Skin of body (tissue), 2 donors: Measurements from ENCODE around the gene PER2. TPM values are rescaled to one million over a fixed set of nuclear protein-coding genes. Genes with fewer than 3 reads are reported as not detected.

ENCODE experiments used
- DNase-seq: peaks from one replicate; lab custom pipeline; 2025; lab: John Stamatoyannopoulos, UW
- total RNA-seq: library from RNA; depleted of rRNA; stranded (reverse); fragments of >200 nt; gene quantifications from one replicate; pipeline ENCODE4 v1.2.3, GENCODE V29; 2014

PER2 gene
- total RNA-seq, 1 donor from 2014 or later, result 14.0 TPM

DNA sequence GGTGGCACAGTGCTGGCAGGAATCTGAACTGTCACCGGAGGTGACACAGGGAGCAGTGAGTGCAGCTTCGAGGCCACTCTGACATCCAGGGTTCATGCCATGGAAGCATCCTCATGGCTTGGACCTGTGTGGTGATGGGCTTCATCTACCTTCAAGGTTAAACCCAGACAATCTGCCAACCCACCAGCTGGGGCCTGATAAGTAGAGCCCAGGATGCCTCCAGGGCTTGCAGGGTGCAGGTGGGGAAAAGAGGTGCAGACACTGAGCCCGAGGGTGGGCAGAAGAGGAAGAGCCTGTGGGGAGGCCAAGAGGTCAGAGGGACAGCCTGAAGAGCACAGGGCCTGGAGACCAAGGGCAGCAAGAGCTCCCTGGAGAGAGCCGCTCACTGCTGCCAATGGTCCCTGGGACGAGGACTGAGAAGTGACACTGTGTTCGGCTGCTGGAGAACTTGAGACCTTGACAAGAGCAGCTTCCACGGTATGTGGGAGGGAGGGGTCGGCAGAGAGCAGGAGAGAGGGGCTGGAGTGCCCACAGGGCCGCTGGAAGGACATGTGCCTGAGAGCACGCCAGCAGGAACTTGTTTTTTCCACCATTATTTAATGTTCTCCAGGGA lies 40.5 kb downstream of the PER2 start:
- no peak for DNase-seq

DNA sequence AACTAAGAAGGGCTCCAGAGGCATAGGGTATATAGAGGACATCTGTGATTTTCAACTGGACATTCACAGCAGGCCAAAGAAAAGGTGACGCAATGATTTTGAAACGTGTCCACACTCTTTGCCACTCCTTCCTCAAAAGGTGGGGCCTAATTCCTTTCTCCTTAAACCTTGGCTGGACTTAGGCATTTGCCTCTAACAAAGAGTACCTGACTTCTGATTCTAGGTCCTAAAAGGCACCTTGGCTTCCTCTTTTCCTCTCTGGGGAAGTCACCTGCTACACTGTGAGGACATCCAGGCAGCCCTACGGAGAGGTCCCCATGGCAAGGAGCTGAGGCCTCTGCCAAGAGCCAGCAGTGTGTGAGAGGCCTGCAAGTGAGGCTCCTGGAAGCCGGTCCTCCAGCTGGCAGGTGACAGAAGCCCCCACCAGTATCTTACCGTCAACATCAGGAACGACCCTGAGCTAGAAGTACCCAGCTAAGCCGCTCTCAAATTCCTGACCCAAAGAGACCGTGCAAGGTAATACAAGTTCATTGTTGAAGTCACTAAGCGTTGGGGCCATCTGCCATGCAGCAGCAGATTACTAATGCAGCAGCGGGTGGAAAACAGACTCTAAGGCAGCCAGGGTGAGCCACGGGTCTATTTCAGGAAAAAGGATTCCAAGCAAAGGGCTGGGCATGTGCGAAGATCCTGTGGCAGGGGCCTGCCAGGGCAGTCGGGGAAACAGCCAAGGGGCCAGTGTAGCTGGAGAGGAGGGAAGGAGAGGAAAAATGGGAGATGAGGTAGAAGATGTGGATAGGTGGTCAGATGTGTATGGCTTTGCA lies 41.2 kb downstream of the PER2 start:
- DNase-seq, result no peak

DNA sequence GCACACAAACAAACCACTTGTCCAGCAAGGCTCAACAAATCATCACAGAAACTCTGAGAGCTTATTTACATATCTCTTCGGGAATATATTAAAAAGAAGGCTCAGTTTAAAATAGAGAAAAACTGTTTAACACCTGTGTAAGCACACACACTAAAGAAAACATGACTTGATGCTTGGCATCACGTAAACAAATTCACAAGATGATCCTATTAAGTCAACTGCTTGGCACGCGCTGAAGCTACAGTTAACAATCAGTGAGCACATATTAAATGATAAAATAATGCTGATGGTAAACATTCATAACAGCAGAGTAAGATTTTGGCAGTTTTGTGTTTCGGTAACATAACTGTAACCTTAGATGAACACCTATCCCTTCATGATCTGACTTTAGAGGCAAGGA lies 44.3 kb downstream of the PER2 start:
- no peak for DNase-seq

DNA sequence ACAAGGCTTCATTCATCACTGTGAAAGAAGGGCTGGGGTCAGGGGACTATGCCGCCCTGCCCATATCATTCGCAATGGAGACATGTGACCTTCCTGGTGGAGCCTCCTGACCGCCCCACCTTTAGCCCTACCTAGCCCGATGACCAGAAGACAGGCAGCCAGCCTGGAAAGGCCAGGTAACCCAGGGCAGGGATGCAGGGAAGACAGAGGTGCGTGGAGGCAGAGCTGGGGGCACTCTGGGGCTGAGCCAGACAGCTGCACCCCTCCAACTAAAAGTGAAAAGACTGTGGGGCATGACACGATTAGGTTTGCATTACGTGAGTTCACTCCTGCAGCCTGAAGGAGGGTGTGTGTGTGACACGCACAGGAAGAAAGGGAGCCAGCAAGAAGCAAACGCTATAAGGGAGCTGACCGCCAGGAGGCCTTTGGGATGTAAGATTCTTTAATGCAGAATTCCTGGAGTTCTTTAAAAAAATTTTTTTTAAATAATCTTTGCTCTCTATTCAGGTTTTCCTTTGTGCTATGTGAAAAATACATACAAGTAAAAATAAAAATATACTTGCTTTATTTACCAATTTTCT lies 44.8 kb downstream of the PER2 start:
- no peak for DNase-seq

DNA sequence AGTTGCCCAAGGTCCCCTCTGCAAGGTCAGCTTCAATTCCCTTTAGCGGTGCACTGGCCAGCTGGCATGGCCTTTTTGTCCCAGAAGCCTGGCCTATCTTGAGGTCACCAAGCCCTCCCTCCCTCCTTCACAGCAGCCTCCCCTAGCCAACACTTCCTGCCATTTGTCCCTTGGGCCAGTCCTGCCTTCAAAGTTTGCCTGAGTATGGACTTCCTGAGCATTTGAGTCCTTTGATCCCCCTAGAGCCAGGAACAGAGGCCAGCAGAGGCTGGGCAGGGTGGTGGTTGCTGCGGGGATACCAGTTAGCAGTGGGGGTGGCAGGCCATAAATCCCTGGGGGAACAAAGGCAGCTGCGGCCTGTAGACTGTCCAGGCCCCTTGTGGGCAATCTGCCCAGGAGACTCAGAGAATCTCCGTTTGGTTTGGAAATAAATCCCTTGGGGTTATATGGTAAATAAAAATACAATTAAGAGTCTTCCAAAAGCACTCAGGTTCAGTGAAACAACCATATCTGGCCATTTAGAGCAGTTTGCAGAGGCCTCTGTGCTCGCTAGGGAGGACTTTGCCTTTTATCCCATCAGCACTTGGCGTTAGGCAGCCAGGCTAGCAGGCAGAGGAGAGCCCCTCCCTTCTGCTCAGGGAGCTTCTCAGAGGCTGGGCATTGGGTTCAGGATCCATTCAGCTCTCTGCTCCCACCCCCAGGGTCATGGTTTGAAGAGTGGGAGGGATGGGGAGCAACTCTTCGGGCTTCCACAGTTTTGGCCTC lies 45.5 kb downstream of the PER2 start:
- DNase-seq, result no peak

DNA sequence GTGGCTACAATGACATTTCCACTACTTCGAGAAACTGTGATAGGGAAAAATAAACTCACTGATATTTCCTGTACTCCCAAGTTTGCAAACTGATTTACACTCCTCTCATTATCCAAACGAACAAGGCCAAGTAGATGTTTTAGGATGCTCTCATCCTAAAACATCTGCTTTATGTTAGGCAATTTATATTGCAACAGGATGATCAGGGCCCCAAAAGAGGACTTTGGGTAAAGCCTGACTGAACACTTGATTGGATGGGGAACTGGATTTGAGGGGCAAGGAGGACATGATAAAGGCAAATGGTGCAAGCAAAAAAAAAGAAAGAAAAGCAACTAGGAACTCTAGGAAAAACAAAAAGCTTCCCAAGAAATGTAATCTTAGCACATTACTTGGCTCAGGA lies 46.4 kb downstream of the PER2 start:
- no peak for DNase-seq

DNA sequence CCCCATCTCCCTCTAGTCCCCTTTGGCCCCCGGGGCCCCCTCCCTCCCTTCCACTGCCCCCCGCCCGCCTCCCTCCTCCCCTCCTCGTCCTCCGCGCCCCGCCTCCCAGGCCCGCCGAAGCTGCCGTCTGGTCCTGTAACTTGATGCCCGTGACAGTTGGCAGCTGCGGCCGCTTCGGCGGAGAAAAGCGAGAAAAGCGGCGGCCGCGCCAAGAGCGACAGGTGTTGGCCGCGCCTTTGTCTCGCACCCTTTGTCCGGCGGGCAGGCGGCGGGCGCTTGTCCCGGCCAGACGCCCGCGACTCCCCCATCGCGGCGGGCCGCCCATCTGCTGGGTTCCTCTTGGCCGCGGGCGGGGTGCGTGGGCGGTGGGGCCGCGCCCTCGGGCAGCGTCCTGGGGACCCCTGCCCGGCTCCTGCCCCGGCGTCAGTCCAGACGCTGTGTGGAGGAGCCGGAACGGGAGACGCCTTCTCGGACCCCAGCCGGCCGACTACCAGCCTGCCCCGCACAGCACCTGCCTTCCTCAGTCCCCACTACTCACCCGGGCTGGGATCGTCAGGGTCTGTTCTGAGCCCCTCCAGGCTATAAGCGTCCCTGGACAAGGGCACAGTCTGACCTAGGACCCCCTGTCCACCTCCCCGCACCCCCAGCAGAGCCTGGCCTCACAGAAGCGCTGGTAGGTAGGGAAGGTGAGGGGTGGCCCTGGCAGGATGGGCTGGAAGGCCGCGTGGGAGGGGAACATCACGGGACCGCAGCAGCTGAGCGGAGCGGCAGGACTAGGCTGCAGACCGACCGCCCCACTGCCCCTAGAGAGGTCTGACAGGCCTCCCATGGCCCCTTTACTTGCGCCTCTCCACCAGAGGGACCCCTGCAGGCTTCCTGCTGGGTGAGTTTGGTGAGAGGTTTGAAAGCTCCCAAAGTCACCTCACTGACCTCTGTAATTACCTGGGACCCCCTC lies 47.4 kb downstream of the PER2 start:
- DNase-seq, result no peak

DNA sequence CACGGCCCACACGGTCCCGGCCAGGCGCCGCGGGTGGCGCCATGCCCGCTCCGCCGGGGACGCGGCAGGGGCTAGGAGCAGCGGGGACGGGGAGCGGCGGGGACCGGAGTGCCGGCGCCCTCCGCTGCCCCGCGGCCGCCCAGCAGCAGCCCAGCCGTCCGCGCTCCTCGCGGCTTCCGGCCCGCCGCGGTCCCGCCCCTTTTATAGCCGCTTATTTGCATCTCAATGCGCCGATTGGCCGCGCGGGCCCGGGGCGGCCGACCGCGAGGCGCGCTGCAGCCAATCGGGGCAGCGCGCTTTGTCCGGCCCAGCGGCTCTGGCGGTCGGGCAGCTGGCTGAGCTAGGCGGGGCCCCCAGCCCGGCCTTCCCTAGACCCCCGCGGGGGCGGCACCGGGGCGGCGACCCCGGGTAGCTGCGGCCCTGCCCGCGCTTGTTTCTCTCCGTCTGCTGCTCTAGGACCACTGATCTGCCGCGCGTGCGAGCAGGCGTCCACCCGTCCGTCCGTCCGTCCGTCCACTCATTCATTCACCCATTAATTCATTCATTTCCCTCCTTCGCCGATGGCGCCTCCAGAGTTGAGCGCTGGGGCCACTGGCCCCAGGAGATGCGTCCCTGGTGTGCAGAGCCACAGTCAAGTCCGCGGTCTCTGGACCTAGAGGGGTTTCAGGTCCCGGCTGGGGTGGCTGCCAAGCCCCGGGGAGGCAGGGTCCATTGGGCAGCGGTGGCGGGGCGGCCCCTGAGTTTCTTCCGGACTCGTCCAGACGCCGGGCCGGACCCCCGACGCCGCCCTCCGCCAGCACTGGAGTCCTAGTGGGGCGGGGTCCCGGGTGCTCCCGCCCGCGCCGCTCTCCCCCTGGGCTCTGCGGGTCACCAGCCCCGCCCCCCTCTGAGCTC lies 48.3 kb downstream of the PER2 start, which contains the start of gene HES6:
HES6 (minus strand) TSS at position 176 of the 894 bp plus-strand sequence; CDS start at position 43, 133 bp downstream.
- peak; percentile 46 for DNase-seq

DNA sequence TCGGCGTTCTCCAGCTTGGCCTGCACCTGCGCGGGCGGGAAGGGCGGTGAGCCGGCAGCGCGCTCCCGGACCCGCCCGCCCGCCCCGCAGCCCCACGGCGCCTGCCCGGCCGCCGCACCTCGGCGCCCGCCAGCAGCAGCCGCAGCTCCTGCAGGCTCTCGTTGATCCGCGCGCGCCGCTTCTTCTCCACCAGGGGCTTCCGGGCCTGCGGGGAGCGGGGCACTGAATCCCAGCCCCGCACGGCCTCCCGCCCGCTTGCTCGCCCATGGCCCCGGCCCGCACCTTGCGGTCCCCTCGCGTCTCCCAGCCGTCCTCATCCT lies 48.9 kb downstream of the PER2 start:
- DNase-seq, result no peak

DNA sequence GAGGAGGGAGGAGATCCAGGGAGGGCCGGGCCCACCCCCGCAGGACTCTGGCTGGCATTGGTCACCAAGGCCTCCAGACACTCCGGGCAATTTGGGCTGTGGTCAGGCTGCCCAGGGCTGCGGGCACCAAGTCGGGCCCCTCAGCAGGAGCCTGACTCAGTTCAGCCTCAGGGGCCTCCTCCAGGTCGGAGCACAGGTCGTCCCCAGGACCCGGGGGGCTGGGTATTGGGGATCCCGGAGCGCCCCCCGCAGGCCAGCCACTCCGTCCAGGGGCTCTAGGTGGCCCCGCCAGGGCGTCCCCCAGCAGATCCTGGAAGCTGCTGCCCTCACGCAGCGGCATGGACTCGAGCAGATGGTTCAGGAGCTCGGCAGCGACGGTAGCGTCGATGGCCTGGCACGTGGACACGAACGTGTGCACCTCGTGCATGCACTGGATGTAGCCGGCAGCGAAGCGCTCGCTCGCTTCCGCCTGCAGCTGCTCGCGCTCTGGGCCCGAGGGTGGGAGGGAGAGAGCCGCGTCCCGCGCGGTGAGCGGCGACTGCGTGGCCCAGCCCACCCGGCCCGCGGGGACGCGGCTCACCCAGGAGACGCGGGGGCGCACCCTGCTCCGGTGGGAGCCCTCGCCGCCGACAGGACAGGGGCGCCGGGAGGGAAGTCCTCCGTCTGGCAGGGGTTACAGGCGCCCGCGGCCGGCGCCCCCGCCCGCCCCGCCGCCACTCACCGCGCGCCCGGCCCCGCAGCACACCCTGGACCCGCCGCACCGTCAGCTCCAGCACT lies 49.5 kb downstream of the PER2 start:
- DNase-seq, result no peak

DNA sequence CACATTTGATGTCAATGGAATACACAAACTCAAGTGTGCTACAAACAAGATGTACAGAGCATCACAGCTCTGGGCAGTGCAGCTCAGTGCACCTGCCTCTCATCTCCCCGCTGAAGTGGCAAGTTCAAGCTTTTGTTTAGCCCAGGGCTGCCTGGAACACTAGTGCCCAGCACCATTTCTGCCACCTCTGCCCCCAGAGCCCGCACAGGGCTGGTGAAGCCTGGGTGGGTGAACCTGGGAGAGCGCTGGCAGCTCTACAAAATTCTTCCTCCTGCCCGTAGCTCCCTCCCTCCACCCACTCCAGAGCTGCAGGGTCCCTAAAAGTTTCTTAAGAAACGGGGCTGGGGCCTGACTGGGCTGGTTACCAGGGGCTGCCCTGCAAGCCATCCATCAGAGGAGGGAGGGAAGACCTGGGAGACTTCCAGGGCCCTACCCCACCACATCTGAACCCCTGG lies 50.1 kb downstream of the PER2 start:
- DNase-seq, result no peak

DNA sequence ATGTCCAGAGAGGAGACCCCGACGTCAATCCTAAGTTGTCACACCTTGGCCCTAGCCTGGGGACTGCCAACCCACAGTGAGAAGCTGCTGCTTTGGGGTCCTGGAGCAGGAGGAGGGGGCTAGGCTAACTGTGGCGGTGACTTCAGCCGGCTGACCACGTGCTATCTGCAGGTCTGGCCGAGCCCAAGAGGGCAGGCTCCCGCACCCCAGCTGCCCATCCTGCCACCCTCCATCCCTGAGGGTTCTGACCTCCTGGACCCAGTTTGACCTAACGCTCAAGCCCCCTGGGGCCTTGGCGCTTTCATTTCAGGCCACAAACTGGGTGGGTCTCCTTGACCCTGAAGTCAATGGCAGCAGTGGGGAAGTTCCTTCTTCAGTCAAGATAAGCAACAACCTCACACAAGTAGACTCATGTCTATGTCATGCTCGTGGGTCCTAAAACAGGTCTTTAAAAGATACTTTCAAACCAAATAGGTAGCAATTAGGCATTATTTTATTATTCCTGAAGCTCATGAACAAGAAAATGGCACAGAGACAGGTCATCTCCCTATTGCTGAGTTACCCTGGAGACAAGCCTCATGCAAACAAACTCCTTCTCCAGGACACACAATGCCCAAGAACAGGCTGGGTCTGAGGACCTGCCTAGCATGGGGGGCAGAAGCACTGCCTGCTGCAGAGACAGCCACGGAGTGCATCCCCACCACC lies 50.8 kb downstream of the PER2 start:
- DNase-seq, result no peak

DNA sequence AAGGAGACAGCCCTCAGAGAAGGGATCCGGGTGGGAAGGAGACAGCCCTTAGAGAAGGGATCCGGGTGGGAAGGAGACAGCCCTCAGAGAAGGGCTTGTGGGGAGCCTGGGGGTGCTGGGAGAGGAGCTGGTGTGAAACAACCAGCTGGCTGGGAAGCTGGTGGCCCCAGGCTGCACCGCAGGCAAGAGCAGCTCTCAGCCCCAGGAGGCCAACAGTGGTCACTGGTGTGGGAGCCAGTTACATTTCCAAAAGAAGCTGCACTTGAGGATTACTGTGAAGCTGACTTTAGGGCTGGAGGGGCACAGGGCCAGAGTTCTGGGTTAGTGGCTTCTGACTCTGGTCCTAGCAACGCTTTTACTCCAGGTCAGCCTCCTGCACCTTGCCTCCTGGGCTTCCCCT lies 51.8 kb downstream of the PER2 start:
- no peak for DNase-seq

DNA sequence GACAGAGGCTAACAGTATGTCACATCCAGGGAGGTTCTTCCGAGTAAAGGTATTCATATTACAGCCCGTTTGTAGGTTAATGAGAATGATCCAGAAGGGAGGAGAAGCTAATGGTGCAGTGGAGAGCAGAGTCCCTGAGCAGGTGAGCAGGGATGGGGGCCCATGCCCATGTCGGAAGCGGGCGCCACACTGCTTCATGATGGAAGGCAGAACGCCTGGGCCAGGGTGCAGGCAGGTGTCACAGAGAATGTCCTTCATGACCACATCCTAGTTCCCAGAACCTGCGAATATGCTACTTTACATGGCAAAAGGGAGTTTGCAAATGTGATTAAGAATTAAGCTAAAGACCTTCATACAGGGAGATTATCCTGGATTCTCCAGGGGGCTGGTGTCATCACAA lies 52.6 kb downstream of the PER2 start:
- no peak for DNase-seq

DNA sequence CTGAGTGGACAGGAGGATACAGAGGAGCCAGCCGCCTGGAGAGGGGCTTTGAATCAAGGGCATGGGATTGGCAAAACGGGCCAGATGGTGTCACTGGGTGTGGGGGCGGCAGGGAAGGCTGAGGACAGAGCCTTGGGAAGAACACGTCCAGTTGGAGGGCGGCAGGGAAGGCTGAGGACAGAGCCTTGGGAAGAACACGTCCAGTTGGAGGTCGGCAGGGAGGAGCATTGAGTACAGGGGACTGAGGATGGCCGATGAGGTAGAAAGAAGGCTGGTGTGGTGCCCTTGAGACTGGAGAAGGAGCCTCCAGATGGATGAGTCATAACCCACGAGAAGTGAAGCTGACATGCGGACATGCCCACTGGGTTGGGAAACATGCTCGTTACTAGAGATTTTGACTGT lies 53.1 kb downstream of the PER2 start:
- no peak for DNase-seq

DNA sequence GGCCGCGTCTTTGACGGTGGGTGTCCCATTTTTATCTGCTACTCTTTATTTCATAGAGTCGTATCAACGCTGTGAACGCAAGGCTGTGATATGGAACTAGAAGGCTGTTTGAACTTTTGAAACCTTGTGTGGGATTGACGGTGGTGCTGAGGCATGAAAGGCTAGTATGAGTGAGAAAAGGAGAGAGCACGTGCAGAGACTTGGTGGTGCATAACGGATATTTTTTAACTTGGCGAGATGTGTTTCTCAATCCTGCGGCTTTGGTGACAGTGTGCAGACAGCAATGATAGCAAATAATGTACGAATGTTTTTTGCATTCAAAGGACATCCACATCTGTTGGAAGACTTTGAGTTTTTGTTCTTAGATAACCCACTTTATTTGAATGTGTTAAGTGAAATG lies 54.8 kb downstream of the PER2 start:
- no peak for DNase-seq

DNA sequence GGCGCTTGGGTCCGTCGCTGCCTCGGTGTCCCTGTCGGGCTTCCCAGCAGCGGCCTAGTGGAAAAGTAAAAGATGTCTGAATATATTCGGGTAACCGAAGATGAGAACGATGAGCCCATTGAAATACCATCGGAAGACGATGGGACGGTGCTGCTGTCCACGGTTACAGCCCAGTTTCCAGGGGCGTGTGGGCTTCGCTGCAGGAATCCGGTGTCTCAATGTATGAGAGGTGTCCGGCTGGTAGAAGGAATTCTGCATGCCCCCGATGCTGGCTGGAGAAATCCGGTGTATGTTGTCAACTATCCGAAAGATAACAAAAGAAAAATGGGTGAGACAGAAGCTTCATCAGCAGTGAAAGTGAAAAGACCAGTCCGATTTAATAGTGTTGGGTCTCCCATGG lies 56.6 kb downstream of the PER2 start:
- DNase-seq, result no peak

DNA sequence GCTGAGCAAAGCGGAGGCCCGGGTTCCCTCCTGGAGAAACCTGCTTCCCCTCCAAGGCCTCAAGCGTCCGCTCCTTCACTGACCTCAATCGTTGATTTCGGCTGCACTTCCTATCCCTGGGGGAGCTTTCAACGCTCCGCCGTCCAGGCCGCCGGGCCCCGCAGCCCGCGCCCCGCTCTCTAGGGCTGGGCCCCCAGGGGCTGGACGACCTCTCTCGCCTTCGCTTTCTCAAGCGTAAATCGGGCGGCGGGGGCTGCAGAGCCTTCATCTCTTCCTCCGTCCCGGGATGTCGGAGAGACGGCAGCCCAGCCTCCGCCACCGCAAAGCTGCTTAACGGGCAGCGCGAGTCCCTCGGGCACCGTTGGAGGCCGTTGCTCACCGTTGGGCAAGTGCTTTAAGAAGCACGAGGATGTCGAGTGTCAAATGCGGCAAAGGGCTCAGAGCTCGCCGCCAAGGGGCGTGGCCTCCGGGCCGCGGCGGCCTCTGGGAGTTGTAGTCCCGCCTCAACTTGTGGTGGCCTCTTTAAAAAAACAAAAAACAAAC lies 57.1 kb downstream of the PER2 start:
- DNase-seq, result peak; percentile 35
